ENCODE data around the gene CEP170.

CEP170 gene

DNA sequence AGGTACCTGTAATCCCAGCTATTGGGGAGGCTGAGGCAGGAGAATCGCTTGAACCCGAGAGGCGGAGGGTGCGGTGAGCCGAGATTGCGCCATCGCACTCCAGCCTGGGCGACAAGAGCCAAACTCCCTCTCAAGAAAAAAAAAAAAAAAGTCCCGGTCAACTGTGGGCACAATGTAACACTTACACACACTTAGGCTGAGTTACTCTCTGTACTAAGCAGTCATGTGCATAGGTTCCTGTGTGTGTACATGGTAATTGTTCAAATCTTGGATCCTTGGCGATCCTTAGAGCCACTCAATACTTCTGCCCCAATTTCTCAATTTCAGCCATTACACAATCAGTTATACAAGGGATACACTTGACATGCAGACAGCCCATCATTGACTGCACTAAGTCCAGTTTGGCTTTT lies 12.4 kb upstream of the CEP170 start:
- Histone ChIP-seq H3K27me3 (replicated peaks; ENCODE audit: control insufficient read depth, insufficient read depth, low read length) (no peaks in the 10 kb centered on the region), H3K4me3 (replicated peaks; ENCODE audit: low read depth, low read length) (no peak overlapping the region), H3K36me3 (ENCODE audit: control insufficient read depth, insufficient read depth, low read length) (no peaks in the 10 kb centered on the region)
- TF ChIP-seq, protein P1, sequence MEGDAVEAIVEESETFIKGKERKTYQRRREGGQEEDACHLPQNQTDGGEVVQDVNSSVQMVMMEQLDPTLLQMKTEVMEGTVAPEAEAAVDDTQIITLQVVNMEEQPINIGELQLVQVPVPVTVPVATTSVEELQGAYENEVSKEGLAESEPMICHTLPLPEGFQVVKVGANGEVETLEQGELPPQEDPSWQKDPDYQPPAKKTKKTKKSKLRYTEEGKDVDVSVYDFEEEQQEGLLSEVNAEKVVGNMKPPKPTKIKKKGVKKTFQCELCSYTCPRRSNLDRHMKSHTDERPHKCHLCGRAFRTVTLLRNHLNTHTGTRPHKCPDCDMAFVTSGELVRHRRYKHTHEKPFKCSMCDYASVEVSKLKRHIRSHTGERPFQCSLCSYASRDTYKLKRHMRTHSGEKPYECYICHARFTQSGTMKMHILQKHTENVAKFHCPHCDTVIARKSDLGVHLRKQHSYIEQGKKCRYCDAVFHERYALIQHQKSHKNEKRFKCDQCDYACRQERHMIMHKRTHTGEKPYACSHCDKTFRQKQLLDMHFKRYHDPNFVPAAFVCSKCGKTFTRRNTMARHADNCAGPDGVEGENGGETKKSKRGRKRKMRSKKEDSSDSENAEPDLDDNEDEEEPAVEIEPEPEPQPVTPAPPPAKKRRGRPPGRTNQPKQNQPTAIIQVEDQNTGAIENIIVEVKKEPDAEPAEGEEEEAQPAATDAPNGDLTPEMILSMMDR (IDR thresholded peaks at IDR 0.05; ENCODE audit: insufficient read depth, low read length, poor library complexity, severe bottlenecking), result no peak
- no peak for DNase-seq (ENCODE audit: extremely low read depth, insufficient read length)

DNA sequence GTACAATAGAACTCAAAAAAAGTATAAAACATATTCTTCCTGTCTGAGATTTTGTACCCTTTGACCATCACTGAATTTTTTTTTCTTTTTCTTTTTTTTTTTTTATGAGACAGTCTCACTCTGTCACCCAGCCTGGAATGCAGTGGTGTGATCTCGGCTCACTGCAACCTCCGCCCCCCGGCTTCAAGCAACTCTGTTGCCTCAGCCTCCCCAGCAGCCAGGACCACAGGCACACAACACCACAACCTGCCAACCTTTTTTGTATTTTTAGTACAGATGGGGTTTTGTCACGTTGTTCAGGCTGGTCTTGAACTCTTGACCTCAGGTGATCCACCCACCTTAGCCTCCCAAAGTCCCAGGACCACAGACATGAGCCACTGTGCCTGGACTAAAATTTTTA lies 11.2 kb upstream of the CEP170 start:
- DNase-seq (ENCODE audit: extremely low read depth, insufficient read length), result no peak
- Histone ChIP-seq H3K27me3 (replicated peaks; ENCODE audit: control insufficient read depth, insufficient read depth, low read length) (no peaks in the 10 kb centered on the region), H3K36me3 (ENCODE audit: control insufficient read depth, insufficient read depth, low read length) (no peaks in the 10 kb centered on the region), H3K4me3 (replicated peaks; ENCODE audit: low read depth, low read length) (no peak overlapping the region)
- TF ChIP-seq, protein P1 (IDR thresholded peaks at IDR 0.05; ENCODE audit: insufficient read depth, low read length, poor library complexity, severe bottlenecking), result no peak

GRCh38 chr1:243264717-243265116 lies 9.6 kb upstream of the CEP170 start:
- no peak for DNase-seq (ENCODE audit: extremely low read depth, insufficient read length)
- H3K27me3 ChIP-seq (replicated peaks; ENCODE audit: control insufficient read depth, insufficient read depth, low read length), result no peaks in the 10 kb centered on the region
- no peaks in the 10 kb centered on the region for H3K36me3 ChIP-seq (ENCODE audit: control insufficient read depth, insufficient read depth, low read length)
- no peak overlapping the region for H3K4me3 ChIP-seq (replicated peaks; ENCODE audit: low read depth, low read length)
- TF ChIP-seq, protein P1 (IDR thresholded peaks at IDR 0.05; ENCODE audit: insufficient read depth, low read length, poor library complexity, severe bottlenecking), result no peak

DNA sequence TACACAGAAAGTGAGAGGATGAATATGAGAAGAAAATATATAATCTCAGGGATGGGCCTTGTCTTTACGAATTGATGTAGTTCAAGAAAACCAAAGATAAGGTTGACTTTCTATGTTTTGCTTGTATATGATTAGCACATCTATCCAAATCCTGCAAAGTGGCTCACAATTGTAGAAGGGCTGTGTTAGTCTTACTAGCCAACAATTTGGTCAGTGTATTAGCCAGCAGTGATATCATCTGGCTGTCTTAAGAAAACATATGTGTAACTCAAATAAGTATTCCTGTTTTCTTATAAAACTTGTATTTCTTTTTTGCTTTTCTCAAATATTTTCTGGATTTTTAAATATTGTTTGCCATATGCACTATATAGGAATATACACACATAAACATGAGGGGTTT lies 6.3 kb upstream of the CEP170 start:
- H3K36me3 ChIP-seq (ENCODE audit: control insufficient read depth, insufficient read depth, low read length), result no peaks in the 10 kb centered on the region
- TF ChIP-seq, protein P1 (IDR thresholded peaks at IDR 0.05; ENCODE audit: insufficient read depth, low read length, poor library complexity, severe bottlenecking), result no peak
- DNase-seq (ENCODE audit: extremely low read depth, insufficient read length), result no peak
- H3K27me3 ChIP-seq (replicated peaks; ENCODE audit: control insufficient read depth, insufficient read depth, low read length), result no peaks in the 10 kb centered on the region
- H3K4me3 ChIP-seq (replicated peaks; ENCODE audit: low read depth, low read length), result no peak overlapping the region

- no peaks in the 10 kb centered on the region for H3K36me3 ChIP-seq (ENCODE audit: control insufficient read depth, insufficient read depth, low read length)
These were observed 5.3 kb upstream of the CEP170 start for GRCh38 chr1:243260221-243260880.

More at GRCh38 chr1:243260221-243260880, 5.3 kb upstream of the CEP170 start:
- DNase-seq (ENCODE audit: extremely low read depth, insufficient read length), result no peak
- TF ChIP-seq, protein P1 (IDR thresholded peaks at IDR 0.05; ENCODE audit: insufficient read depth, low read length, poor library complexity, severe bottlenecking), result no peak
- Histone ChIP-seq H3K27me3 (replicated peaks; ENCODE audit: control insufficient read depth, insufficient read depth, low read length) (no peaks in the 10 kb centered on the region), H3K4me3 (replicated peaks; ENCODE audit: low read depth, low read length) (no peak overlapping the region)
